GM19328 (cell line): ENCODE data around the gene CLCNKA.
"Not testable (repeated sequence)": the region's sequence is repeated elsewhere in the genome, so short reads cannot be mapped to it uniquely, and the experiment has no call there.

Experiments
- ATAC-seq: cut with Tn5 transposase; IDR thresholded peaks from one replicate; pipeline ENCODE4 v1.9.1; 2021; ENCODE audit warnings: mild to moderate bottlenecking, moderate library complexity; ENCODE audit not compliant: unreplicated experiment

The CLCNKA gene

GRCh38 chr1:16021681-16022080, at the start of gene CLCNKA:
Gene CLCNKA (plus strand): TSS chr1:16022036. CDS start chr1:16022620, 584 bp downstream.
- no peak for ATAC-seq

GRCh38 chr1:15972409-15972808, 49.4 kb upstream of the CLCNKA start:
- ATAC-seq, result no peak

GRCh38 chr1:15973772-15974171, 48.1 kb upstream of the CLCNKA start:
- no peak for ATAC-seq

- no peak for ATAC-seq
Observed at GRCh38 chr1:15974855-15975254, 47.0 kb upstream of the CLCNKA start.

GRCh38 chr1:15975358-15975804, 46.5 kb upstream of the CLCNKA start:
- peak; percentile 40 for ATAC-seq

GRCh38 chr1:15975805-15976680, 45.8 kb upstream of the CLCNKA start, which contains the start of gene ZBTB17:
Gene ZBTB17 (minus strand): TSS chr1:15976101. CDS start chr1:15948495, 27,606 bp downstream.
- peak; percentile 67 for ATAC-seq

- not testable (repeated sequence) for ATAC-seq
Observed at GRCh38 chr1:15977947-15978346, 43.9 kb upstream of the CLCNKA start.

GRCh38 chr1:15981679-15982078, 40.2 kb upstream of the CLCNKA start:
- no peak for ATAC-seq

- no peak for ATAC-seq
Observed at GRCh38 chr1:15983275-15983674, 38.6 kb upstream of the CLCNKA start.

GRCh38 chr1:15985611-15986297, 36.1 kb upstream of the CLCNKA start:
- no peak for ATAC-seq

GRCh38 chr1:15988856-15989736, 32.7 kb upstream of the CLCNKA start:
- no peak for ATAC-seq

- ATAC-seq, result no peak
Observed at GRCh38 chr1:15989776-15990175, 32.1 kb upstream of the CLCNKA start.

- no peak for ATAC-seq
Observed at GRCh38 chr1:15991427-15992186, 30.2 kb upstream of the CLCNKA start.

- no peak for ATAC-seq
Observed at GRCh38 chr1:15992187-15992553, 29.7 kb upstream of the CLCNKA start.

GRCh38 chr1:15992582-15993500, 29.0 kb upstream of the CLCNKA start:
- ATAC-seq, result no peak

GRCh38 chr1:15993666-15994065, 28.2 kb upstream of the CLCNKA start:
- no peak for ATAC-seq

- ATAC-seq, result no peak
Observed at GRCh38 chr1:15994081-15994480, 27.8 kb upstream of the CLCNKA start.

- no peak for ATAC-seq
Observed at GRCh38 chr1:15994590-15995351, 27.1 kb upstream of the CLCNKA start.
